ENCODE results near the gene NAPA.

NAPA gene

GRCh38 chr19:47511128-47511517 is 3.7 kb downstream of the NAPA start:
- H3K9me3 Mint-ChIP-seq, result no peaks in the 10 kb centered on the region
- no peak overlapping the region for H3K4me3 Mint-ChIP-seq
- H3K27ac Mint-ChIP-seq, result no peak overlapping the region
- H3K27me3 Mint-ChIP-seq, result no peaks in the 10 kb centered on the region
- H3K36me3 Mint-ChIP-seq, result peaks cover 2% of the 10 kb centered on the region
- peaks cover 67% of the 10 kb centered on the region for H3K4me1 Mint-ChIP-seq

- no peaks in the 10 kb centered on the region for H3K9me3 Mint-ChIP-seq
- H3K27me3 Mint-ChIP-seq, result no peaks in the 10 kb centered on the region
- H3K27ac Mint-ChIP-seq, result no peak overlapping the region
- no peak overlapping the region for H3K4me3 Mint-ChIP-seq
- peaks cover 2% of the 10 kb centered on the region for H3K36me3 Mint-ChIP-seq
- peaks cover 62% of the 10 kb centered on the region for H3K4me1 Mint-ChIP-seq
These were observed 4.2 kb downstream of the NAPA start for GRCh38 chr19:47510516-47511127.

GRCh38 chr19:47509973-47510372 is 4.9 kb downstream of the NAPA start:
- no peaks in the 10 kb centered on the region for H3K27me3 Mint-ChIP-seq
- H3K4me3 Mint-ChIP-seq, result no peak overlapping the region
- H3K4me1 Mint-ChIP-seq, result peaks cover 60% of the 10 kb centered on the region
- H3K36me3 Mint-ChIP-seq, result peaks cover 2% of the 10 kb centered on the region
- no peak overlapping the region for H3K27ac Mint-ChIP-seq
- H3K9me3 Mint-ChIP-seq, result no peaks in the 10 kb centered on the region

GRCh38 chr19:47509170-47509847 is 5.6 kb downstream of the NAPA start:
- H3K36me3 Mint-ChIP-seq, result peaks cover 2% of the 10 kb centered on the region
- peak overlapping the region; percentile 30 for H3K27ac Mint-ChIP-seq
- H3K4me1 Mint-ChIP-seq, result peaks cover 54% of the 10 kb centered on the region
- no peaks in the 10 kb centered on the region for H3K27me3 Mint-ChIP-seq
- H3K4me3 Mint-ChIP-seq, result no peak overlapping the region
- no peaks in the 10 kb centered on the region for H3K9me3 Mint-ChIP-seq

- H3K27ac Mint-ChIP-seq, result no peak overlapping the region
These were observed 6.1 kb downstream of the NAPA start for GRCh38 chr19:47508721-47509120.

GRCh38 chr19:47507924-47508553 is 6.8 kb downstream of the NAPA start:
- Mint-ChIP-seq H3K27me3 (no peaks in the 10 kb centered on the region), H3K4me1 (peaks cover 42% of the 10 kb centered on the region), H3K4me3 (no peak overlapping the region), H3K9me3 (no peaks in the 10 kb centered on the region), H3K27ac (no peak overlapping the region), H3K36me3 (peaks cover 3% of the 10 kb centered on the region)

More at GRCh38 chr19:47508721-47509120, 6.1 kb downstream of the NAPA start:
- H3K9me3 Mint-ChIP-seq, result no peaks in the 10 kb centered on the region
- peaks cover 2% of the 10 kb centered on the region for H3K36me3 Mint-ChIP-seq
- H3K27me3 Mint-ChIP-seq, result no peaks in the 10 kb centered on the region
- H3K4me1 Mint-ChIP-seq, result peaks cover 49% of the 10 kb centered on the region
- H3K4me3 Mint-ChIP-seq, result no peak overlapping the region

GRCh38 chr19:47507012-47507411 is 7.9 kb downstream of the NAPA start:
- Mint-ChIP-seq H3K4me3 (no peak overlapping the region), H3K36me3 (peaks cover 7% of the 10 kb centered on the region), H3K4me1 (peaks cover 32% of the 10 kb centered on the region), H3K27ac (no peak overlapping the region), H3K27me3 (no peaks in the 10 kb centered on the region), H3K9me3 (no peaks in the 10 kb centered on the region)

- no peaks in the 10 kb centered on the region for H3K27me3 Mint-ChIP-seq
- peaks cover 7% of the 10 kb centered on the region for H3K36me3 Mint-ChIP-seq
- H3K9me3 Mint-ChIP-seq, result no peaks in the 10 kb centered on the region
- H3K4me3 Mint-ChIP-seq, result no peak overlapping the region
- no peak overlapping the region for H3K27ac Mint-ChIP-seq
- H3K4me1 Mint-ChIP-seq, result peaks cover 26% of the 10 kb centered on the region
These were observed 8.4 kb downstream of the NAPA start for GRCh38 chr19:47506459-47506858.

GRCh38 chr19:47505506-47505905 is 9.4 kb downstream of the NAPA start:
- Mint-ChIP-seq H3K4me1 (peaks cover 17% of the 10 kb centered on the region), H3K36me3 (peaks cover 7% of the 10 kb centered on the region), H3K9me3 (no peaks in the 10 kb centered on the region), H3K27me3 (no peaks in the 10 kb centered on the region), H3K27ac (no peak overlapping the region), H3K4me3 (no peak overlapping the region)

- Mint-ChIP-seq H3K27me3 (no peaks in the 10 kb centered on the region), H3K4me3 (no peak overlapping the region), H3K27ac (no peak overlapping the region), H3K36me3 (peaks cover 7% of the 10 kb centered on the region), H3K9me3 (no peaks in the 10 kb centered on the region), H3K4me1 (peaks cover under 1% of the 10 kb centered on the region)
These were observed 11.1 kb downstream of the NAPA start for GRCh38 chr19:47503826-47504150.

GRCh38 chr19:47503130-47503825 is 11.6 kb downstream of the NAPA start:
- H3K27ac Mint-ChIP-seq, result no peak overlapping the region
- no peaks in the 10 kb centered on the region for H3K4me1 Mint-ChIP-seq
- H3K9me3 Mint-ChIP-seq, result no peaks in the 10 kb centered on the region
- no peak overlapping the region for H3K4me3 Mint-ChIP-seq
- H3K27me3 Mint-ChIP-seq, result no peaks in the 10 kb centered on the region
- peaks cover 7% of the 10 kb centered on the region for H3K36me3 Mint-ChIP-seq

- no peaks in the 10 kb centered on the region for H3K9me3 Mint-ChIP-seq
- no peaks in the 10 kb centered on the region for H3K27me3 Mint-ChIP-seq
- peaks cover 8% of the 10 kb centered on the region for H3K36me3 Mint-ChIP-seq
- H3K4me1 Mint-ChIP-seq, result no peaks in the 10 kb centered on the region
- H3K27ac Mint-ChIP-seq, result no peak overlapping the region
- H3K4me3 Mint-ChIP-seq, result no peak overlapping the region
These were observed 14.7 kb downstream of the NAPA start for GRCh38 chr19:47499863-47500830.

GRCh38 chr19:47499371-47499770 is 15.5 kb downstream of the NAPA start:
- Mint-ChIP-seq H3K27me3 (no peaks in the 10 kb centered on the region), H3K27ac (no peak overlapping the region), H3K9me3 (no peaks in the 10 kb centered on the region), H3K4me3 (no peak overlapping the region), H3K36me3 (peaks cover 8% of the 10 kb centered on the region), H3K4me1 (no peaks in the 10 kb centered on the region)

- Mint-ChIP-seq H3K9me3 (no peaks in the 10 kb centered on the region), H3K36me3 (peaks cover 8% of the 10 kb centered on the region), H3K27me3 (no peaks in the 10 kb centered on the region), H3K27ac (peak overlapping the region; percentile 24), H3K4me1 (no peaks in the 10 kb centered on the region), H3K4me3 (no peak overlapping the region)
These were observed 16.3 kb downstream of the NAPA start for GRCh38 chr19:47498561-47498960.

All from activated naive CD4-positive, alpha-beta T cell treated with anti-CD3 and anti-CD28 coated beads, Interleukin-2, amount 50 U/mL, for 24 hours (primary cell).